ENCODE results near the gene MSLN.

DNA sequence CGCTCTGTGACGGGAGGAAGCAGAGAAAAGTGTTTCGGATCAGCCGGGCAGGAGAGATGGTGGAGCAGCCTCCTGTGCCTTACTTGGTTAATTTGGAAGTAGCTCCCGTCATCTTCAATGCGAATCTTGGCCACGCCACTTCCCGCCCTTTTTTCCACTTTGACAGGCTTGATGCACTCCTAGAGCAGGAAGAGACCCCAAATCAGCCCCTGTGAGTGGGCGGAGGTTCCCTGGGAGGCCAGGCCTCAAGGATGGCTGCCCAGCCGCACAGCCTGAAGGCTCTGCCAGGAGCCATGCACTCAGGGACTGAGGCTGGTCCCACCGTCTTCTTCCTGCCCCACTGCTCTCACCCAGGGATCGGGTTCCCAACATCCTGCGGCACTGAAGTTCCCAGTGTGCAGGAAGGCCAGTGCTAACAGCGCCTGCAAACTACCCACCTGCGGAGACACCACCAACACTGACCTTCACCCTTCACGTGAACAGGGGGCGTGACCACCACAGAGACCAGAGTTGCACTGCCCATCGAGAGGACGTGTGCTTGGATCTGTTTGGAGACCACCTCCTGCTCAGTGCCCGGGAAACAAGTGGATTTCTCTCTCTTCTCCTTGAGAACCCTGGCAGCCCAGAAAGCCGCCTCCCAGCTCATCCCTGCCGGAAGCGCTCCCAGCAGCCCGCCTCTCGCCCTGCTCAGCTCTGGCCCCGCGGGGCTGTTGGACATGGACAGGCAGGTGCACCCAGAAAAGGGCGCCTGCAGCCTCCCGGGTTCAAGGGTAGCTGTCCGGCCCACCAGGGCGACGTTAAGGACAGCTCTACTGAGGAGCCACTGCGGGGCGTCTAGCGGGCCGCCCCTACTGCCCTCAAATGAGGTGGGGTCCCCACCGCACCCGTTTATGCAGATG lies 20.7 kb upstream of the MSLN start:
- TF ChIP-seq EP300 (IDR thresholded peaks at IDR 0.05) (no peak), POLR2A (IDR thresholded peaks at IDR 0.05; ENCODE audit: low read length) (no peak), NR3C1 (IDR thresholded peaks at IDR 0.05) (no peak), SMC3 (IDR thresholded peaks at IDR 0.05) (no peak)
- TF ChIP-seq, protein P1, sequence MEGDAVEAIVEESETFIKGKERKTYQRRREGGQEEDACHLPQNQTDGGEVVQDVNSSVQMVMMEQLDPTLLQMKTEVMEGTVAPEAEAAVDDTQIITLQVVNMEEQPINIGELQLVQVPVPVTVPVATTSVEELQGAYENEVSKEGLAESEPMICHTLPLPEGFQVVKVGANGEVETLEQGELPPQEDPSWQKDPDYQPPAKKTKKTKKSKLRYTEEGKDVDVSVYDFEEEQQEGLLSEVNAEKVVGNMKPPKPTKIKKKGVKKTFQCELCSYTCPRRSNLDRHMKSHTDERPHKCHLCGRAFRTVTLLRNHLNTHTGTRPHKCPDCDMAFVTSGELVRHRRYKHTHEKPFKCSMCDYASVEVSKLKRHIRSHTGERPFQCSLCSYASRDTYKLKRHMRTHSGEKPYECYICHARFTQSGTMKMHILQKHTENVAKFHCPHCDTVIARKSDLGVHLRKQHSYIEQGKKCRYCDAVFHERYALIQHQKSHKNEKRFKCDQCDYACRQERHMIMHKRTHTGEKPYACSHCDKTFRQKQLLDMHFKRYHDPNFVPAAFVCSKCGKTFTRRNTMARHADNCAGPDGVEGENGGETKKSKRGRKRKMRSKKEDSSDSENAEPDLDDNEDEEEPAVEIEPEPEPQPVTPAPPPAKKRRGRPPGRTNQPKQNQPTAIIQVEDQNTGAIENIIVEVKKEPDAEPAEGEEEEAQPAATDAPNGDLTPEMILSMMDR (IDR thresholded peaks at IDR 0.05): no peak
